WTC11 (cell line): ENCODE data around the gene FREY1. TPM values are rescaled to one million over a fixed set of nuclear protein-coding genes. Genes with fewer than 3 reads are reported as not detected.

ENCODE experiments used
- ATAC-seq: fragments of 200-7000 bp; cut with Tn5 transposase; 2 replicates; pipeline ENCODE4 v1.10.0; 2021; ENCODE audit warnings: mild to moderate bottlenecking, moderate library complexity
- CTCF ChIA-PET: fragments of 300-600 bp; sonication (Branson Sonifier 250); formaldehyde crosslinking; loops from one replicate; lab custom pipeline; 2021; ENCODE audit warnings: antibody characterized with exemption; lab: Charles Lee
- POLR2A ChIA-PET: fragments of 350-600 bp; sonication (Branson Sonifier 250); formaldehyde crosslinking; loops from one replicate; lab custom pipeline; 2021; ENCODE audit warnings: antibody characterized with exemption; lab: Charles Lee
- DNase-seq: peaks from one replicate; pipeline ENCODE4 v3.0.0; 2021; ENCODE audit warnings: low spot score
- H3K27ac Mint-ChIP-seq: 2 replicates; pipeline ENCODE4 v1.8.0; 2021; ENCODE audit warnings: mixed read lengths
- H3K27me3 Mint-ChIP-seq: 2 replicates; pipeline ENCODE4 v1.8.0; 2021; ENCODE audit warnings: low read depth, mild to moderate bottlenecking, moderate library complexity, mixed read lengths
- H3K36me3 Mint-ChIP-seq: 2 replicates; pipeline ENCODE4 v1.8.0; 2021; ENCODE audit warnings: mixed read lengths
- H3K4me1 Mint-ChIP-seq: 2 replicates; pipeline ENCODE4 v1.8.0; 2022; ENCODE audit warnings: mixed read lengths
- H3K4me3 Mint-ChIP-seq: 2 replicates; pipeline ENCODE4 v1.8.0; 2021; ENCODE audit warnings: mild to moderate bottlenecking, moderate library complexity, mixed read lengths
- H3K9me3 Mint-ChIP-seq: 2 replicates; pipeline ENCODE4 v1.8.0; 2021; ENCODE audit warnings: mixed read lengths
- ARID4B ChIP-seq: sonication (generic); formaldehyde crosslinking; IDR thresholded peaks from 2 replicates; pipeline ENCODE4 v1.8.0; 2023; ENCODE audit warnings: missing genetic modification reagents, mild to moderate bottlenecking, borderline replicate concordance
- CBFB ChIP-seq: sonication (generic); formaldehyde crosslinking; IDR thresholded peaks from 2 replicates; pipeline ENCODE4 v1.8.1; 2022; ENCODE audit warnings: mild to moderate bottlenecking, low read depth, missing genetic modification reagents
- CTCF ChIP-seq: fragments of 200-600 bp; IDR thresholded peaks from 2 replicates; pipeline ENCODE4 v1.8.0; 2022; ENCODE audit warnings: antibody characterized with exemption
- ERG ChIP-seq: fragments of 250-450 bp; sonication (Bioruptor Pico); IDR thresholded peaks from 2 replicates; pipeline ENCODE4 v1.8.0; 2021; ENCODE audit warnings: mild to moderate bottlenecking
- ESRRA ChIP-seq: sonication (generic); formaldehyde crosslinking; IDR thresholded peaks from 2 replicates; pipeline ENCODE4 v1.8.1; 2022; ENCODE audit warnings: mild to moderate bottlenecking, missing genetic modification reagents, borderline replicate concordance
- GABPB1 ChIP-seq: sonication (generic); formaldehyde crosslinking; IDR thresholded peaks from 2 replicates; pipeline ENCODE4 v1.8.1; 2023; ENCODE audit warnings: mild to moderate bottlenecking, missing genetic modification reagents
- HMGXB4 ChIP-seq: sonication (generic); formaldehyde crosslinking; IDR thresholded peaks from 2 replicates; pipeline ENCODE4 v1.8.1; 2023; ENCODE audit warnings: mild to moderate bottlenecking, moderate library complexity, missing genetic modification reagents
- MAX ChIP-seq: sonication (generic); formaldehyde crosslinking; IDR thresholded peaks from 2 replicates; pipeline ENCODE4 v1.8.0; 2022; ENCODE audit warnings: mild to moderate bottlenecking, missing genetic modification reagents
- NFE2L1 ChIP-seq: sonication (generic); formaldehyde crosslinking; IDR thresholded peaks from 2 replicates; pipeline ENCODE4 v1.8.1; 2023; ENCODE audit warnings: missing genetic modification reagents
- PRRX2 ChIP-seq: fragments of 250-450 bp; sonication (Bioruptor Pico); IDR thresholded peaks from 2 replicates; pipeline ENCODE4 v1.8.0; 2021; ENCODE audit warnings: mild to moderate bottlenecking
- STAT6 ChIP-seq: sonication (generic); formaldehyde crosslinking; conservative IDR thresholded peaks from 2 replicates; pipeline ENCODE4 v1.8.1; 2023; ENCODE audit warnings: mild to moderate bottlenecking, low read depth, missing genetic modification reagents, moderate library complexity
- ZBTB43 ChIP-seq: sonication (generic); formaldehyde crosslinking; IDR thresholded peaks from 2 replicates; pipeline ENCODE4 v1.8.1; 2023; ENCODE audit warnings: mild to moderate bottlenecking, missing genetic modification reagents
- ZNF263 ChIP-seq: sonication (generic); formaldehyde crosslinking; IDR thresholded peaks from 2 replicates; pipeline ENCODE4 v1.8.1; 2022; ENCODE audit warnings: low read depth, mild to moderate bottlenecking, moderate library complexity, missing genetic modification reagents
- ZNF423 ChIP-seq: fragments of 250-450 bp; sonication (Bioruptor Pico); IDR thresholded peaks from 2 replicates; pipeline ENCODE4 v2.1.2; 2022; ENCODE audit warnings: mild to moderate bottlenecking, moderate library complexity
- ZNF425 ChIP-seq: fragments of 250-450 bp; sonication (Bioruptor Pico); conservative IDR thresholded peaks from 2 replicates; pipeline ENCODE4 v1.9.0; 2021; ENCODE audit warnings: mild to moderate bottlenecking
- total RNA-seq: library from RNA; stranded (reverse); gene quantifications from 3 replicates; pipeline ENCODE4 v1.2.3, GENCODE V29; 2021

Gene FREY1
- total RNA-seq, 1 experiment from 2014 or later = 2.1 TPM

- ATAC-seq (no peak), DNase-seq (no peak)
- POLR2A ChIA-PET = no interaction called here
- Mint-ChIP-seq H3K36me3 (no peaks in the 10 kb centered on the region), H3K27me3 (no peaks in the 10 kb centered on the region), H3K9me3 (no peaks in the 10 kb centered on the region), H3K4me1 (peaks cover 22% of the 10 kb centered on the region), H3K4me3 (no peak overlapping the region), H3K27ac (no peak overlapping the region)
- CTCF ChIA-PET = interaction anchor here (0.7 to 1.6 kb wide), 4 partner anchors 19 to 115 kb away, joined by 4 to 6 read pairs (median 4); partner anchors contain the start of gene PEX16
- TF ChIP-seq ERG (CRISPR knock-in tag) = no peak
- no peak for TF ChIP-seq STAT6
- no peak for TF ChIP-seq CBFB (CRISPR knock-in tag)
- TF ChIP-seq NFE2L1 = no peak
- TF ChIP-seq ESRRA (CRISPR knock-in tag) = no peak
- TF ChIP-seq HMGXB4 (CRISPR knock-in tag) = no peak
- TF ChIP-seq CTCF = no peak
- TF ChIP-seq ZNF423 (CRISPR knock-in tag) = no peak
- TF ChIP-seq GABPB1 (CRISPR knock-in tag) = no peak
- TF ChIP-seq ZBTB43 (CRISPR knock-in tag) = no peak
- no peak for TF ChIP-seq MAX
- no peak for TF ChIP-seq ZNF263 (CRISPR knock-in tag)
- TF ChIP-seq ARID4B (CRISPR knock-in tag) = no peak
- TF ChIP-seq PRRX2 (CRISPR knock-in tag) = no peak
- no peak for TF ChIP-seq ZNF425 (CRISPR knock-in tag)
Measured at GRCh38 chr11:45890886-45891550, 16.1 kb downstream of the FREY1 start.
